Epithelial cell of esophagus (primary cell): Measurements from ENCODE around the gene NOTUM.

ENCODE experiments used
- DNase-seq: peaks from one replicate; pipeline ENCODE4 v3.0.0; 2010; ENCODE audit warnings: low read depth
- H3K4me3 ChIP-seq: 2 replicates; pipeline ENCODE4 v1.5.1; 2011; ENCODE audit warnings: mild to moderate bottlenecking, low read length, control low read depth
- CTCF ChIP-seq: IDR thresholded peaks from 2 replicates; pipeline ENCODE4 v1.5.1; 2011; ENCODE audit warnings: low read depth, mild to moderate bottlenecking, low read length, control low read depth, inconsistent platforms; ENCODE audit not compliant: insufficient read depth; ENCODE audit errors: missing control alignments

The NOTUM gene

GRCh38 chr17:82000803-82001570 is 40.0 kb upstream of the NOTUM start:
- TF ChIP-seq CTCF, result no peak
- no peak overlapping the region for H3K4me3 ChIP-seq
- no peak for DNase-seq

- no peak for TF ChIP-seq CTCF
- no peak overlapping the region for H3K4me3 ChIP-seq
- no peak for DNase-seq
Observed at GRCh38 chr17:81999976-82000802, 39.2 kb upstream of the NOTUM start.

- DNase-seq, result no peak
- no peak for TF ChIP-seq CTCF
- no peak overlapping the region for H3K4me3 ChIP-seq
Observed at GRCh38 chr17:81999587-81999975, 38.6 kb upstream of the NOTUM start.

- TF ChIP-seq CTCF, result no peak
- no peak for DNase-seq
- no peak overlapping the region for H3K4me3 ChIP-seq
Observed at GRCh38 chr17:81998691-81999438, 37.9 kb upstream of the NOTUM start.

- DNase-seq, result no peak
- no peak for TF ChIP-seq CTCF
- no peak overlapping the region for H3K4me3 ChIP-seq
Observed at GRCh38 chr17:81998212-81998611, 37.2 kb upstream of the NOTUM start.

- H3K4me3 ChIP-seq, result no peak overlapping the region
- no peak for TF ChIP-seq CTCF
- no peak for DNase-seq
Observed at GRCh38 chr17:81996757-81997441, 35.9 kb upstream of the NOTUM start.
